Heart left ventricle (tissue), 16 donors: ENCODE results near the gene VWA5B1. TPM values are rescaled to one million over a fixed set of nuclear protein-coding genes. Genes with fewer than 3 reads are reported as not detected.

Experiments used
- ATAC-seq, 4 donors: fragments of 200-7000 bp; cut with Tn5 transposase; one replicate each; pipeline ENCODE4 v1.9.1; 2020 to 2022; ENCODE audit warnings: moderate library complexity in 4 of 4, mild to moderate bottlenecking in 3 of 4, moderate number of reproducible peaks in 1 of 4
- DNase-seq, 5 donors: peaks; one replicate each; pipeline ENCODE4 v3.0.0-alpha.2; 2020
- H3K27ac ChIP-seq, 12 donors: fragments of 200-600 bp; sonication (generic) in 4 of 12; one replicate each; pipeline versions ENCODE4 v1.5.0 to v1.8.0; 2016 to 2022; ENCODE audit warnings: mild to moderate bottlenecking in 2 of 12
- H3K27me3 ChIP-seq, 9 donors: fragments of 200-600 bp; sonication (generic) in 2 of 9; one replicate each; pipeline versions ENCODE4 v1.5.1 to v1.8.0; 2016 to 2022; ENCODE audit warnings: mild to moderate bottlenecking in 3 of 9
- H3K36me3 ChIP-seq, 9 donors: fragments of 200-600 bp; sonication (generic) in 2 of 9; one replicate each; pipeline versions ENCODE4 v1.5.0 to v1.8.0; 2018 to 2022; ENCODE audit warnings: mild to moderate bottlenecking in 2 of 9
- H3K4me1 ChIP-seq, 12 donors: fragments of 200-600 bp; sonication (generic) in 4 of 12; one replicate each; pipeline versions ENCODE4 v1.5.0 to v1.8.0; 2016 to 2022; ENCODE audit warnings: mild to moderate bottlenecking in 3 of 12
- H3K4me3 ChIP-seq, 12 donors: fragments of 200-600 bp; sonication (generic) in 4 of 12; one replicate each; pipeline versions ENCODE4 v1.5.0 to v1.8.0; 2017 to 2022; ENCODE audit warnings: mild to moderate bottlenecking in 9 of 12, moderate library complexity in 4 of 12
- H3K9me3 ChIP-seq, 12 donors: fragments of 200-600 bp; sonication (generic) in 4 of 12; one replicate each; pipeline versions ENCODE4 v1.5.0 to v1.8.0; 2016 to 2022; ENCODE audit warnings: mild to moderate bottlenecking in 1 of 12
- POLR2A ChIP-seq, 2 donors: fragments of 450-650 bp; IDR thresholded peaks; one replicate each; pipeline ENCODE4 v1.6.1; 2017; ENCODE audit warnings: antibody characterized with exemption in 2 of 2, mild to moderate bottlenecking in 2 of 2, moderate library complexity in 2 of 2
- WGBS, 4 donors: extraction: QIAGEN DNeasy Blood & Tissue Kit in 2 of 4; methylation state at CpG; one replicate each; pipeline versions ENCODE4 v1.1.5 to v1.1.7; 2013 to 2018; 5-methylcytosine and 5-hydroxymethylcytosine counted together
- intact Hi-C, 10 donors: fragments of 100-400 bp; cut with DNase I; formaldehyde crosslinking; loops; one replicate each; pipeline versions ENCODE4 v1.11.1 to v1.14.2; 2022
- polyA plus RNA-seq, 2 donors: library from polyadenylated mRNA; stranded (reverse); fragments of 200-250 nt; gene quantifications; one replicate each; pipeline ENCODE4 v1.2.3, GENCODE V29; 2013
- total RNA-seq, 9 donors: library from RNA; depleted of rRNA in 2 of 9; stranded (reverse); fragments of >200 nt in 2 of 9; fragmentation: NEBNext Ultra II Directional in 3 of 9; extraction: Animal tissue kit (Norgen Biotek cat#: 25700) in 3 of 9; gene quantifications; one replicate each; pipeline versions ENCODE4 v1.1.0 to v1.2.4, GENCODE V29; 2016 to 2023
- TF ChIP-seq, protein P1 (sequence below), 12 donors: fragments of 200-600 bp; sonication (generic) in 4 of 12; IDR thresholded peaks; one replicate each; pipeline versions ENCODE4 v1.5.0 to v1.8.0; 2018 to 2022; ENCODE audit warnings: antibody characterized with exemption in 12 of 12, mild to moderate bottlenecking in 5 of 12
- donor health status: ischemic (EF 13 %, LVEDD 7.1; RV severe dilation, severe dysfunction).
- donor health status: healthy with polysubstance abuse.
- donor health status: DM: no; HTN: yes; CAD: no.
- donor health status: DM: no; HTN: no; CAD: no.
- donor health status: ischemic (EF 25% LVEDD 6.9; RV normal size, moderate dysfunction).
- donor health status: ischemic (EF 25% LVEDD 5.7; RV mildly dilated, moderate dysfunction).
- donor health status: healthy.
- donor health status: DM: yes; HTN: yes; CAD: no.
- donor health status: ischemic (EF 35%, LVEDD 5.7; RV mildly dilated, moderate dysfunction).
- donor health status: nonischemic (EF 11% LVEDD 7.7; RV severe dilation, severe dysfunction).
- donor health status: DM: yes; HTN: yes; CAD: no.
- donor health status: PGD.
- donor health status: ischemic (EF 29% LVEDD 5.4; RV normal size, mild dysfunction).
- donor health status: nonischemic (EF 23%, LVEDD 6.1; RV moderate dilation, normal function).

Gene VWA5B1
- total and polyA plus RNA-seq, 11 donors: 0.04 to 0.88 (median 0.12) TPM; not detected in 4

DNA sequence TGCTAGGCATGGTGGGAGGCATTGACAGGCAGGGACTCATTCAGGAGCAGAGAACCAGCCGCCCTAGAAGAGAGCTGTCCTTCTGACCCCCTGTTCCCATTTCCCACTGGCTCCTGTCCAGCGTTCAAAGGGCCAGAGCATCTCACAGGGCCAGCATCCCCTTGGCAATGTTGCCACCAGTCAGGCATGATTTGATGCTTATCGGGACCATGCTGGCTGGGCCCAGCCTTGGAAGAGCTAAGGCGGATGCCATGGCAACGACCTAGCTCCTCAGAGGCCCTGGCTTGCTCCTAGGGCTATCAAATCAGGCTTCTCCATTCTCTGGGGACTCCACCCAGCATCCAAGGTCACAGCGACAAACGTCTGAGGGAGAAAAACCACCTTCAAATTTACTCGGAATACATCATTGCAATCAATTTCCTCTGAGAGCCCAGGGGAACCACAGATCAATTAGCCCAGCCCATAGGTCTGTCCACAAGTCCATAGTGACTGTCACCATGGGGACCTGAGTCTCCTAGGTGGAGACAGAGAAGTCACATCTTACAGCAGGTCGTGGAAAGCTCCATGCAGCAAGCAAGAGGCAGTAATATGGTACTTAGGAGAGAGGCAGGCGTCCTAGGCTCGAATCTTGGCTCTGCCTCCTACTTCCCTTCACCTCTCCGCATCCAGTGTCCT is 14.1 kb upstream of the VWA5B1 start:
- DNase-seq (no peak), ATAC-seq (no peak)
- Histone ChIP-seq H3K9me3 (no peaks in the 10 kb centered on the region), H3K27ac (no peak overlapping the region), H3K4me3 (no peak overlapping the region), H3K36me3 (no peaks in the 10 kb centered on the region), H3K27me3 (no peaks in the 10 kb centered on the region), H3K4me1 (peaks cover 0 to 3% (median 0%) of the 10 kb centered on the region in 12 donors)
- 78 to 80% (median 79%) methylated on average over 11 to 12 of the region's 12 CpGs for WGBS, 4 donors
- intact Hi-C loops: no loop called here
- TF ChIP-seq POLR2A (IDR thresholded peaks at IDR 0.05): no peak
- TF ChIP-seq, protein P1, sequence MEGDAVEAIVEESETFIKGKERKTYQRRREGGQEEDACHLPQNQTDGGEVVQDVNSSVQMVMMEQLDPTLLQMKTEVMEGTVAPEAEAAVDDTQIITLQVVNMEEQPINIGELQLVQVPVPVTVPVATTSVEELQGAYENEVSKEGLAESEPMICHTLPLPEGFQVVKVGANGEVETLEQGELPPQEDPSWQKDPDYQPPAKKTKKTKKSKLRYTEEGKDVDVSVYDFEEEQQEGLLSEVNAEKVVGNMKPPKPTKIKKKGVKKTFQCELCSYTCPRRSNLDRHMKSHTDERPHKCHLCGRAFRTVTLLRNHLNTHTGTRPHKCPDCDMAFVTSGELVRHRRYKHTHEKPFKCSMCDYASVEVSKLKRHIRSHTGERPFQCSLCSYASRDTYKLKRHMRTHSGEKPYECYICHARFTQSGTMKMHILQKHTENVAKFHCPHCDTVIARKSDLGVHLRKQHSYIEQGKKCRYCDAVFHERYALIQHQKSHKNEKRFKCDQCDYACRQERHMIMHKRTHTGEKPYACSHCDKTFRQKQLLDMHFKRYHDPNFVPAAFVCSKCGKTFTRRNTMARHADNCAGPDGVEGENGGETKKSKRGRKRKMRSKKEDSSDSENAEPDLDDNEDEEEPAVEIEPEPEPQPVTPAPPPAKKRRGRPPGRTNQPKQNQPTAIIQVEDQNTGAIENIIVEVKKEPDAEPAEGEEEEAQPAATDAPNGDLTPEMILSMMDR (IDR thresholded peaks at IDR 0.05): no peak

DNA sequence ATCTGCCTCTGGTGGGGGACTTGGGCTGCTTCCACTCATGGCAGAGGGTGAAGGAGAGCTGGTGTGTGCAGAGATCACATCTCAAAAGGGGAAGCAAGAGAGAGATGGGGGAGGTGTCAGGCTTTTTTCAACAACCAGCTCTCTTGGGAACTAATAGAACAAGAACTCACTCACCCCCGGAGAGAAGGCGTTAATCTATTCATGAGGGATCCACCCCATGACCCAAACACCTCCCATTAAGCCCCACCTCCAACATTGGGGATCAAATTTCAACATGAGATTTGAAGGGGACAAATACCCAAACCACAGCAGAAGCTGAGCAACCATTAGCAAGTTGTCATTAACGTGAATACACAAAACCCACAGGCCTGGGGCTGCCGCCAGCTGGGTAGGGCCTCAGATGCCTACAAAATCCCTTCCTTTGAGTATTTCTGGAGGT is 12.0 kb upstream of the VWA5B1 start:
- 35 to 63% (median 48%) methylated on average over 4 of the region's 4 CpGs for WGBS, 4 donors
- H3K27me3 ChIP-seq: peaks cover 0 to 2% (median 0%) of the 10 kb centered on the region in 9 donors
- ATAC-seq (no peak), DNase-seq (no peak)
- no peaks in the 10 kb centered on the region for H3K36me3 ChIP-seq
- H3K27ac ChIP-seq: no peak overlapping the region
- H3K4me1 ChIP-seq: peaks cover 0 to 17% (median 0%) of the 10 kb centered on the region in 12 donors
- H3K9me3 ChIP-seq: no peaks in the 10 kb centered on the region
- intact Hi-C loops: no loop called here
- H3K4me3 ChIP-seq: no peak overlapping the region
- TF ChIP-seq, protein P1 (IDR thresholded peaks at IDR 0.05): no peak
- TF ChIP-seq POLR2A (IDR thresholded peaks at IDR 0.05): no peak

DNA sequence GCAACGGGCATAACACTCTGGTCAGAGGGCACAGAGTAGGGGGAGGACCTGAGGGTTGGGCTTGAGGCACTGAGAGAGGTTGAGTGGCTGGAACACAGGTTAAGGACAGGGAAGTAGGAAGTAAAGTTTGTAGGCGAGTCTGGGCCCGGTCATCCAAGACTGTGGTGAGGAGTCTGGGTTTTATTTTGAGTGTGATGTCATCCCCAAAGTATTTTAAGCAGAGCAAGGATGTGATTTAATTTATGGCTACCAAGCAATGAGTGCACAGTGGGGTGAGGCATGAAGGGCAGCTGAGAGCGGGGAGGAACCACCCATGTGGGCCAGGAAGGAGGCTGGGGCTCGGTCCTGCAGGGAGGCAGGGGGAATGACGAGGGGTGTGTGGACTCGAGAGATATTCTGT is 11.2 kb upstream of the VWA5B1 start:
- intact Hi-C loops: no loop called here
- no peak for TF ChIP-seq POLR2A (IDR thresholded peaks at IDR 0.05)
- TF ChIP-seq, protein P1 (IDR thresholded peaks at IDR 0.05): no peak
- H3K4me1 ChIP-seq: peaks cover 0 to 17% (median 0%) of the 10 kb centered on the region in 12 donors
- H3K9me3 ChIP-seq: no peaks in the 10 kb centered on the region
- no peak overlapping the region for H3K4me3 ChIP-seq
- ATAC-seq: peak in 1 of 4 donors; percentile 32
- peaks cover 0 to 7% (median 0%) of the 10 kb centered on the region in 9 donors for H3K27me3 ChIP-seq
- H3K36me3 ChIP-seq: no peaks in the 10 kb centered on the region
- WGBS, 4 donors: 57 to 66% (median 59%) methylated on average over 7 of the region's 7 CpGs
- no peak overlapping the region for H3K27ac ChIP-seq
- DNase-seq: no peak

DNA sequence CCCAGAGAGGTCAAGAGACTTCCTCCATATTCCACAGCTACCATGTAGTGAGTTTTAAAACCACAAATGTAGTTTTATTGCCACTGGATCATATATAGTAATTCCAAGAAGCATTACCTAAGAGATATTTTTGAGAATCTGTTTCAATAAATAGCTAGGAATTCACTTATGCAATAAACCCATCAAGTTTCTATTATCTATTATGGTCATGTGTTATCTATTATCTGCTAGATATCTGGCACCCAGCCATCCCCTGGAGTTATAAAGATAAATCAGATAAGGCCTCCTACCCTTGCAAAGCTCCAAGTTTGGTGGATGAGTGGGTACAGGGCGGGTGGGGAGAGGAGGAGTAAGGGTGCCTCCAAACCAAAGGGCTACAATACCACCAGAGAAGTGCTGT is 10.3 kb upstream of the VWA5B1 start:
- Histone ChIP-seq H3K27ac (no peak overlapping the region), H3K9me3 (peaks cover 0 to 1% (median 0%) of the 10 kb centered on the region in 12 donors), H3K27me3 (peaks cover 0 to 7% (median 0%) of the 10 kb centered on the region in 9 donors), H3K4me3 (no peak overlapping the region), H3K36me3 (no peaks in the 10 kb centered on the region), H3K4me1 (peaks cover 0 to 17% (median 0%) of the 10 kb centered on the region in 12 donors)
- ATAC-seq: no peak
- DNase-seq: no peak
- TF ChIP-seq, protein P1 (IDR thresholded peaks at IDR 0.05): no peak
- TF ChIP-seq POLR2A (IDR thresholded peaks at IDR 0.05): no peak
- WGBS, 4 donors: 84 to 95% (median 88%) methylated on average over 1 of the region's 1 CpG
- intact Hi-C loops: no loop called here
